Measurements from ENCODE around the gene MYBPC2.
"Not testable (repeated sequence)": the region's sequence is repeated elsewhere in the genome, so short reads cannot be mapped to it uniquely, and the experiment has no call there.

Gene MYBPC2

DNA sequence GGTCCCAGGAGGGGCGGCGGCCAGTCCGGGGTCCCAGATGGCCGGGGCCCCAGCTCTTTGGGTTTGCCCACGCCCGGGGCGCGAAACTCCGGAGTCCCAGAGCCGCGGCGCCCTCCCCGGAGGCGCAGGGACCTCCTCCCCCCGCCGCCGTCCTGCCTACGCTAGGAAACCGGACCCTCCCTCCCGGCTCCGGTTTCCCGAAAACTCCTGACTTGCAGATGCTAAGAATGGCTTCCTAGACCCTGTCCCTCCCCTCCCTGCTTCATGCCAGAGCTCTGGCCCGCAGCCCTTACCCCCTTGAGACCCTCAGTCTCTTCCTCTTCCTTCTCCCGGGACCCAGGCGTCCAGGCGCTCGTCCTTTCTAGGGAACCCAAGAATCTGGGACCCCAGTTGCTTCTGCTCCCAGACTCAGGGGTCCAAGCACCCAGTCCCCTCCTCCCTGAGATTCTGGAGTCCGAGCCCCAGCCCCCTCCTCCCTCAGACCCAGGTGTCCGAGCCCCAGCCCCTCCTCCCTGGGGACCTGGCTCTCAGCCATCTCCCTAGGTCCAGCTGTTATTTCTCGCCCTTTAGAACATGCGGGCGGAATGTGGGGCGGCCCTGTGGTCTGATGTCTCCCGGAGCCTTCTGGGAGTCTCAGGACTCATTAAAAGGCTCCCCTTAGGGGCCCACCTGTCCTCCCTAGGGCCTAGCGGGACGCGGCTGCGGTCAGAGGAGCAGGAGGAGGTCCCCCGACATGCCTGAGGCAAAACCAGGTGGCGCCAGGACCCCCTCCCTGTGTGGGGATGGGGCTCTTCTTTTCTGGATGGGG, at the start of gene MYBPC2:
TSS of gene MYBPC2 (plus strand) at position 672 of the 808 bp plus-strand sequence. CDS start at position 734, 62 bp downstream.
- FAIRE-seq: no peak

DNA sequence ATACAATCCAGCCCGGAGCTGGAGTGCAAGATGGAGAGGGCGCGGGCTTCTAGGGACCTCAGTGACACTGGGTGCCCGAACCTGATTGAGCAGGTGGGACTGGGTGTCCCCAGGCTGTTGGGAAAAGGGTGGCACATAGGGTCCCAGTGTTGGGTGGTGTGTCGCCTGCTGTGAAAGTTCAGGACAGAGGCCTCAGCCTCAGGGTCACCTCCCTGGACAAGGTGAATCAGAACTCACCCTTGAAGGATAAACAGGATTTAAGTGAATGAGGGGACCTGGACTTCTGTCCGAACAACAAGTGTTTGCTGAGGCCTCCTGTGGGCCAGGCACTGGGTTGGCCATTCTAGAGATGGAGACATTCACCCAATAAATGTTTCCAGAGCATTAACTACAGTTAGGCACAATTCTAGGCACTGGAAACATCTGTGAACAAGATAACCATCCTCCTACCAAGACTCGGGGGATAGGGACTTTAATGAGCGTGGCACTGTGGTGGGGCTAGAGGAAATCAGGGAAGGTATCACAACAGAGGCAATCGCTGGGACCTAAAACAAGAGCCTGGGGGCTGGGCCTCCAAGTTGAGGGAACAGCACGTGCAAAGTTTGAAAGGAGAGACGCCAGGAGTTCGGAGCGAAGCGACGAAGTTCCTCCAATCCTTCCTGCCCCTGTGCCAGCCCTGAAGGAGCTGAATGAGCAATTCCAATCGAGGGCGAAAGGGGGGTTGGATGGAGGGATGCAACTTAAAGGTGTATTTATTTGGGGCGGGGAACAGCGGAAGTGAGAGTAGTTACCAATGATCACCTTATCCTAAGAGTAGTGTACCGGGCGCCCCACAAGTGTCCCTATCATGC, 49.5 kb upstream of the MYBPC2 start:
- FAIRE-seq: no peak

GRCh38 chr19:50383852-50384684, 48.6 kb upstream of the MYBPC2 start, which contains the start of gene POLD1:
Gene POLD1 (plus strand): TSS chr19:50384347. CDS start chr19:50398852, 14,505 bp downstream.
- peak; percentile 97 for FAIRE-seq

GRCh38 chr19:50384685-50385535, 47.8 kb upstream of the MYBPC2 start:
- no peak for FAIRE-seq

DNA sequence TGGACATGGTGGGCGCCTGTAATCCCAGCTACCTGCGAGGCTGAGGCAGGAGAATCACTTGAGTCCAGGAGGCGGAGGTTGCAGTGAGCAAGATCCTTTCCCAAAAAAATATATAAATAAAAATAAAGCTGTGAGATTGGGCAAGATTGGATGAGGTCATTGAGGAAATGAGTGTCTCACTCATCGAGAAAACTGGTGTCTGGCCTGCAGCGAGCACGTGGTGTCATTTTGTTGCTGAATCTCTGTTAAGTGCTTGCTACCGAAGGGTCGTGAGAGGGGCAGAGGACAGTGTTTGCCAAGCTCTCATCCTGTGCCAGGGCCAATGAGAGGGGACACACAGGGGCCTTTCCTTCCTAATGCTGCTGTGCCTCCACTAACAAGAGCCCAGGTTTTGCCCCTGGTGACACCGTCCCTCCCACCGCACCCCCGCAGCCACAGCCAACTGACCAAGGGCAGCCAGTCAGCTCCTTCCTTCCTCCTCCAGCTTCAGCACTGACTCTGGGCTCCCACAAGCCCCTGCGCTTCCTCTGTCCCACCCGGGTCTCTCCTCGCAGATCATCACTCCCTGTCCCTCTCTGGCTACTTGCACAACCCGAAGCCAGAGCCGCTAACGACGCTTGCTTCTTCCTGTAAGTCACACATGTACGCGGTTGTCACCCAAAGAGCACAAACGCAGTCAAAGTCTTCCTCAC, 45.4 kb upstream of the MYBPC2 start:
- FAIRE-seq: no peak

DNA sequence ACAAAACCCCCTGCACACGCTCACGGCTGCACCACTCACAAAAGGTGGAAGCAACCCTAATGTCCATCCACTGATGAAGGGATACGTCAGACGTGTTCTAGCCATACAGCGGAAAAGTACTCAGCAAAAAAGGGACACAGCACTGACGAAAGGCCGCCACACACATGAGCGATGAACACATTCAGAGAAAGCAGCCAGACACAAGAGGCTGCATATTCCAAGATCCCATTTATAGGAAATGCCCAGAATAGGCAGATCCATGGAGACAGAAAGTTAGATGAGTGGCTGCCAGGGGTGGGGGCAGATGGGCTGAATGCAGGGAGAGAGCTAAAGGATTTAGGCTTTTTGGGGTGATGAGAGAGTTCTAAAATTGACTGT, 44.8 kb upstream of the MYBPC2 start:
- FAIRE-seq: no peak

GRCh38 chr19:50390295-50390694, 42.4 kb upstream of the MYBPC2 start:
- not testable (repeated sequence) for FAIRE-seq

- not testable (repeated sequence) for FAIRE-seq
Observed at GRCh38 chr19:50390952-50391351, 41.7 kb upstream of the MYBPC2 start.

- no peak for FAIRE-seq
Observed at GRCh38 chr19:50392759-50393158, 39.9 kb upstream of the MYBPC2 start.

GRCh38 chr19:50393589-50393988, 39.1 kb upstream of the MYBPC2 start:
- no peak for FAIRE-seq

DNA sequence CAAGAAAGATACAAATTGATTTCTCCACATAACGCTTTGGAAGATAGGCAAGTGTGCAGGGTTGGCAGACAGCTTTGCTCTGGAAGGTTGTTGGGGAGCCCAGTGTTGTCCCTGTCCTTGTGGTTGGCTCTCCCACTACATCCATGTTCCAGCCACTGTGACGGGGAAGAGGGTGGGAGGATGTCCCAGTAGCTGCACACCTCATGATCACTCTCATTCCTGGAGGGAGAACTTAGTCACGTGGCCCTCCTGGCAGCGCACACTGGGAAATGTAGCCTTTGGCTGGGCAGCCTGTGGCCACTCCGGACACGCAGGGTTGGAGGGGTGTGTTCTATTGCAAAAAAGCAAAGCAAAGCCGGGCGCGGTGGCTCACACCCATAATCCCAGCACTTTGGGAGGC, 38.7 kb upstream of the MYBPC2 start:
- FAIRE-seq: no peak

DNA sequence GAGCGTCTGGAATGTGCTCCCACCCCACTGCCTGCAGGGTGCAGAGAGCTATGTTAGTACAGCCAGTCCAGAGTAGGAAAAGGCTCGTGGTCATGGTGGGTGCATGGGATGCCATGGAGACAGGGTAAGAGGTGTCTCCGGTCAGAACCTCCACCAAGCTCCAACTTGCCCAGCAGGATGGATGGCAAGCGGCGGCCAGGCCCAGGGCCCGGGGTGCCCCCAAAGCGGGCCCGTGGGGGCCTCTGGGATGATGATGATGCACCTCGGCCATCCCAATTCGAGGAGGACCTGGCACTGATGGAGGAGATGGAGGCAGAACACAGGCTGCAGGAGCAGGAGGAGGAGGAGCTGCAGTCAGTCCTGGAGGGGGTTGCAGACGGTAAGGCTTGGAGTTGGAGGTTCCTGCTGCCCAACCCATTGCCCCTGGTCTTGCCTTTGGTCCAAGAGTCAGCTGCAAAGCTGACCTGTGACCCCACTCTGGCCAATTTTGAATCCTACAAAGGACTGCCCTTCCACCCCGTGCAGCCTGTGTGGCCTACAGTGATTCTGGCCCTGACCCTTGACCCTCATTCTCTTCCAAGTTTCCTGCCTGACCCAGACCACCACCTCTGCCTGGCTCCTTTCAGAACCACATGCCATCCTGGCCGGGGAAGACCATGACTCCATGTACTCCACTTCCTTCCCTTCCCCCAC, 33.9 kb upstream of the MYBPC2 start:
- no peak for FAIRE-seq

DNA sequence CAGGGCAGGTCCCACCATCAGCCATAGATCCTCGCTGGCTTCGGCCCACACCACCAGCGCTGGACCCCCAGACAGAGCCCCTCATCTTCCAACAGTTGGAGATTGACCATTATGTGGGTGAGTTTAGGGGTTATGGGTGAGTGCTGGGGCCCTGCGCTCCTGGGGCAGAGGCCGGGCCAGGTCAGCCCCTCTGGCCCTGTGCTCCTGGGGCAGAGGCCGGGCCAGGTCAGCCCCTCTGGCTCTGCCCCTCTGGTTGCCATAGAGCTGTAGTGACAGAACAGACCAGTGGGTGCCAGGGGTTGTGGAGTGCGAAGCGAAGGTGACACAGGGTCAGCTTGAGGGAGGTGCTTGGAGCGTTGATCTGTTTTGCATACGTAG, 33.3 kb upstream of the MYBPC2 start:
- FAIRE-seq: no peak

GRCh38 chr19:50401605-50402450, 30.9 kb upstream of the MYBPC2 start:
- no peak for FAIRE-seq

DNA sequence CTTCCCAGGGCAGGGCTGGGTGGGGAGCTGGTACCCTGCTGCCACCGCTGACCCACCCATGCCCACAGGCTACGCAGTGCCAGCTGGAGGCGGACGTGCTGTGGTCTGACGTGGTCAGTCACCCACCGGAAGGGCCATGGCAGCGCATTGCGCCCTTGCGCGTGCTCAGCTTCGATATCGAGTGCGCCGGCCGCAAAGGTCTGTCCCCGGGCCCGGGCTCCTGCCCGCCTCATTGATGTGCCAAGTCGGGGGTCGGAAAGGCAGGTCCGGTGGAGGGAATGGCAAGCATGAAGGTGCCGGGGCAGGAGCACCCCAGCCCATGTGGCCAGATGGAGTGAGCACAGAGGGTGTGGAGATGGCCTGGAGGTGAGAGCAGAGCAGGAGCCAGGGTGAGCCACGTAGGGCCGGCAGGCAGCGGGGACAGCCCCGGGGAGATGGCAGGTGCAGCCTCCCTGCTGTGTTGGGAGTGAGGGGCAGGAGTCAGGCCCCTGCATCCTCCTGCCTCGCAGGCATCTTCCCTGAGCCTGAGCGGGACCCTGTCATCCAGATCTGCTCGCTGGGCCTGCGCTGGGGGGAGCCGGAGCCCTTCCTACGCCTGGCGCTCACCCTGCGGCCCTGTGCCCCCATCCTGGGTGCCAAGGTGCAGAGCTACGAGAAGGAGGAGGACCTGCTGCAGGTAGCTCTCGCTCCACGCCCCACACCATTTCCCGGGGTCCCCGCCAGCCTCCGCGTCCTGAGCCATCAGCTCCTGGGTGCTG, 30.0 kb upstream of the MYBPC2 start:
- FAIRE-seq: no peak

- no peak for FAIRE-seq
Observed at GRCh38 chr19:50406156-50406820, 26.4 kb upstream of the MYBPC2 start.

- FAIRE-seq: no peak
Observed at GRCh38 chr19:50406829-50407228, 25.9 kb upstream of the MYBPC2 start.

DNA sequence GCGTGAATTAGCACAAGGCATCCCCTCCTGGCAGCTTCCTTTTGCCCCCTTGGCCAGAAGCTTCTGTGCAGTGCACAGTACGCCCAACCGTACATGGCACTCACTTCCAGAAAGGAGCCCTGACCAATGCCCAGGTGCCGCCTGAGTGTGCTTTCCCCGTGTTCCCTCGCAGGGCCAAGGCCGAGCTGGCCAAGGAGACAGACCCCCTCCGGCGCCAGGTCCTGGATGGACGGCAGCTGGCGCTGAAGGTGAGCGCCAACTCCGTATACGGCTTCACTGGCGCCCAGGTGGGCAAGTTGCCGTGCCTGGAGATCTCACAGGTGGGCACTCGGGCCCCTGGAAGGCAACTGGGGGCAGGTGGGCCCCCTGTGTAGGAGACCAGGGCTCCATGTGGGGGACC, 23.3 kb upstream of the MYBPC2 start:
- FAIRE-seq: no peak
